BJ (cell line): ENCODE measurements around the gene CHD9. TPM values are rescaled to one million over a fixed set of nuclear protein-coding genes. Genes with fewer than 3 reads are reported as not detected.

Experiments used
- CTCF ChIA-PET: fragments of 350-600 bp; formaldehyde crosslinking; extraction: SDS; loops from one replicate; lab custom pipeline; 2021; ENCODE audit warnings: antibody characterized with exemption, inconsistent platforms; lab: Yijun Ruan, JAX
- POLR2A ChIA-PET: fragments of 300-600 bp; sonication (Branson Sonifier 250); formaldehyde crosslinking; extraction: SDS; loops from one replicate; lab custom pipeline; 2021; ENCODE audit warnings: antibody characterized with exemption; lab: Charles Lee
- DNase-seq: peaks from one replicate; pipeline ENCODE4 v3.0.0-alpha.2; 2011; ENCODE audit warnings: low read depth
- H3K27me3 ChIP-seq: 2 replicates; pipeline ENCODE4 v1.6.0; 2011; ENCODE audit warnings: low read length; ENCODE audit not compliant: control insufficient read depth, insufficient read depth
- H3K36me3 ChIP-seq: 2 replicates; pipeline ENCODE4 v1.5.1; 2011; ENCODE audit warnings: low read length; ENCODE audit not compliant: control insufficient read depth, insufficient read depth
- H3K4me3 ChIP-seq: 2 replicates; pipeline ENCODE4 v1.5.1; 2011; ENCODE audit warnings: low read depth, mild to moderate bottlenecking, control low read depth, low read length
- CTCF ChIP-seq: IDR thresholded peaks from 2 replicates; pipeline ENCODE4 v1.5.1; 2011; ENCODE audit warnings: low read depth, mild to moderate bottlenecking, control low read depth, inconsistent platforms, low read length, moderate library complexity; ENCODE audit not compliant: insufficient read depth
- polyA plus RNA-seq: library from polyadenylated mRNA; depleted of rRNA; stranded (reverse); fragments of >200 nt; gene quantifications from 2 replicates; pipeline ENCODE4 v1.2.3, GENCODE V29; 2011

The CHD9 gene
- polyA plus RNA-seq, 1 experiment: 13.1 TPM

GRCh38 chr16:53057658-53058057 lies 2.9 kb downstream of the CHD9 start:
- DNase-seq: no peak
- H3K36me3 ChIP-seq: peaks cover 1% of the 10 kb centered on the region; the same call in 1 of the 2 replicates
- POLR2A ChIA-PET: no interaction called here
- H3K27me3 ChIP-seq: no peaks in the 10 kb centered on the region
- TF ChIP-seq CTCF: no peak
- CTCF ChIA-PET: interaction anchor here (0.9 to 4.7 kb wide), 3 partner anchors 23 to 100 kb away, joined by 3 to 34 read pairs (median 4); no protein-coding TSS in a partner anchor
- no peak overlapping the region for H3K4me3 ChIP-seq

- TF ChIP-seq CTCF: no peak
- POLR2A ChIA-PET: no interaction called here
- CTCF ChIA-PET: interaction anchor here (0.9 to 4.7 kb wide), 4 partner anchors 23 to 99 kb away, joined by 3 to 34 read pairs (median 4); no protein-coding TSS in a partner anchor
- Histone ChIP-seq H3K4me3 (no peak overlapping the region), H3K36me3 (peaks cover 1% of the 10 kb centered on the region; the same call in 1 of the 2 replicates), H3K27me3 (no peaks in the 10 kb centered on the region)
- no peak for DNase-seq
These were observed 3.6 kb downstream of the CHD9 start for GRCh38 chr16:53058441-53058840.

GRCh38 chr16:53058882-53059281 lies 4.1 kb downstream of the CHD9 start:
- CTCF ChIA-PET: interaction anchor here (1.0 kb wide), 1 partner anchor 71 kb away, joined by 3 read pairs; no protein-coding TSS in a partner anchor
- no peak for DNase-seq
- H3K4me3 ChIP-seq: no peak overlapping the region
- peaks cover 1% of the 10 kb centered on the region; the same call in 1 of the 2 replicates for H3K36me3 ChIP-seq
- TF ChIP-seq CTCF: no peak
- POLR2A ChIA-PET: no interaction called here
- no peaks in the 10 kb centered on the region for H3K27me3 ChIP-seq

- H3K27me3 ChIP-seq: no peaks in the 10 kb centered on the region
- POLR2A ChIA-PET: no interaction called here
- CTCF ChIA-PET: no interaction called here
- H3K4me3 ChIP-seq: no peak overlapping the region
- no peak for DNase-seq
- peaks cover 1% of the 10 kb centered on the region; the same call in 1 of the 2 replicates for H3K36me3 ChIP-seq
- no peak for TF ChIP-seq CTCF
These were observed 4.9 kb downstream of the CHD9 start for GRCh38 chr16:53059672-53060071.

GRCh38 chr16:53061256-53061655 lies 6.5 kb downstream of the CHD9 start:
- Histone ChIP-seq H3K4me3 (no peak overlapping the region), H3K36me3 (peaks cover 1% of the 10 kb centered on the region; the same call in 1 of the 2 replicates), H3K27me3 (no peaks in the 10 kb centered on the region)
- POLR2A ChIA-PET: no interaction called here
- CTCF ChIA-PET: interaction anchor here (1.4 kb wide), 1 partner anchor 99 kb away, joined by 3 read pairs; no protein-coding TSS in a partner anchor
- no peak for DNase-seq
- no peak for TF ChIP-seq CTCF
